ENCODE results near the gene GLOD5. TPM values are rescaled to one million over a fixed set of nuclear protein-coding genes. Genes with fewer than 3 reads are reported as not detected.
"Not testable (repeated sequence)": the region's sequence is repeated elsewhere in the genome, so short reads cannot be mapped to it uniquely, and the experiment has no call there.

GLOD5 gene
- total RNA-seq, 6 experiments from 2014 or later, result not detected

GRCh38 chrX:48814722-48815121, 53.2 kb downstream of the GLOD5 start:
- peaks cover 2% of the 10 kb centered on the region; the same call in 1 of the 2 replicates for H3K36me3 Mint-ChIP-seq (ENCODE audit: low read depth)

GRCh38 chrX:48815266-48815665, 53.7 kb downstream of the GLOD5 start:
- DNase-seq, result no peak
- Mint-ChIP-seq H3K9me3 (no peaks in the 10 kb centered on the region), H3K27ac (no peak overlapping the region), H3K36me3 (ENCODE audit: low read depth) (peaks cover 5% of the 10 kb centered on the region; the same call in 1 of the 2 replicates), H3K4me1 (ENCODE audit: low read depth) (no peaks in the 10 kb centered on the region), H3K4me3 (no peak overlapping the region), H3K27me3 (ENCODE audit: insufficient read depth) (no peaks in the 10 kb centered on the region)
- no peak for TF ChIP-seq CTCF (IDR thresholded peaks at IDR 0.05)

More at GRCh38 chrX:48814722-48815121, 53.2 kb downstream of the GLOD5 start:
- no peak for DNase-seq
- no peak for TF ChIP-seq CTCF (IDR thresholded peaks at IDR 0.05)
- Mint-ChIP-seq H3K27ac (no peak overlapping the region), H3K4me1 (ENCODE audit: low read depth) (no peaks in the 10 kb centered on the region), H3K9me3 (no peaks in the 10 kb centered on the region), H3K27me3 (ENCODE audit: insufficient read depth) (no peaks in the 10 kb centered on the region), H3K4me3 (no peak overlapping the region)

DNA sequence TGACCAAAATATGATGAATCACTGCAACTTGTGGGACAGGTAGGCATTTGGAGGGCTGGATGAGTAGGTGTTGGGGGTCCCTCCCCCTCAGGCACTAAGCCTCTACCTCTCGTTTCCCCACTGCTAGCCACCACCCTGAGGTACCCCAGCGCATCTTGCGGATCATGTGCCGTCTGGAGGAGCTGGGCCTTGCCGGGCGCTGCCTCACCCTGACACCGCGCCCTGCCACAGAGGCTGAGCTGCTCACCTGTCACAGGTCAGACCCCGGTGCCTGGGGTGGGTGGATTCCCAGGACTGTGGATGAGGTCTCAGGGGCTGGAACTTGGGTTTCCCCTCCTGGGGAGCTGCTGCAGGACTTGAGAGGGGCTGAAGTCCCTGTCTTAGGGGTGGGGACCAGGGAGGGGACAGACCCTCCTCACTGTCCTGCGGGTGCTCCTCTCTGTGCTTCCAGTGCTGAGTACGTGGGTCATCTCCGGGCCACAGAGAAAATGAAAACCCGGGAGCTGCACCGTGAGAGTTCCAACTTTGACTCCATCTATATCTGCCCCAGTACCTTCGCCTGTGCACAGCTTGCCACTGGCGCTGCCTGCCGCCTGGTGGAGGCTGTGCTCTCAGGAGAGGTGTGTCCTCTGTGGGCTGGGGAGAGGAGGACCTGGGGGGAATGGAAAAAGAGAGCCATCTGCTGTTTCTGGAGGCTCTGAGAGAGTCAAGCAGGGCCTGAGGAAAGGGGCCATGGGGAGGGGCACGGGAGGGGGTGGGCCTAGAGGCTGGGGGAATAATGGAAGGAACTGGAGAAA, 54.7 kb downstream of the GLOD5 start:
- H3K9me3 Mint-ChIP-seq, result no peaks in the 10 kb centered on the region
- no peak overlapping the region for H3K4me3 Mint-ChIP-seq
- DNase-seq, result no peak
- H3K4me1 Mint-ChIP-seq (ENCODE audit: low read depth), result no peaks in the 10 kb centered on the region
- H3K27ac Mint-ChIP-seq, result no peak overlapping the region
- peaks cover 5% of the 10 kb centered on the region; the same call in 1 of the 2 replicates for H3K36me3 Mint-ChIP-seq (ENCODE audit: low read depth)
- no peak for TF ChIP-seq CTCF (IDR thresholded peaks at IDR 0.05)
- H3K27me3 Mint-ChIP-seq (ENCODE audit: insufficient read depth), result no peaks in the 10 kb centered on the region

GRCh38 chrX:48818098-48818497, 56.6 kb downstream of the GLOD5 start:
- H3K4me1 Mint-ChIP-seq (ENCODE audit: low read depth), result no peaks in the 10 kb centered on the region

DNA sequence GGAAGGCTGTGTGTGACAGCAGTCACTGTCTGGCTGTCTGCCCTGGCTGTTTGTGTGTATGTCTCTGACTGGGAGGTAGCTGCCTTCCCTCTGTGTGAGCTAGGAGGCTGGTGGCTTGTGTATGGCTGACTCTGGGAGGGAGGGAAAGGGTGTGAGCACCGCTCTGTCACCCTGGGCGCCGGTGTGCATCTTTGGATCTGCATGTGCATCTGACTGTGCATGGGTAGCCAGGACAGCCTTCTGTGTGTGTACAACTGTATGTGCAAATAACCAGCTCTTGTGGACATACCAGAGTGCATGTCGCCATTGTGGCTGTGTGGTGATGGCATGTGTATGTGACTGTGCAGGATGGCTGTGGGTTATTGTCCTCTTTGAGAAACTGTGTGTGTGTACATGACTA, 57.3 kb downstream of the GLOD5 start:
- TF ChIP-seq CTCF (IDR thresholded peaks at IDR 0.05), result no peak
- no peaks in the 10 kb centered on the region for H3K4me1 Mint-ChIP-seq (ENCODE audit: low read depth)
- no peak overlapping the region for H3K27ac Mint-ChIP-seq
- peaks cover 5% of the 10 kb centered on the region; the same call in 1 of the 2 replicates for H3K36me3 Mint-ChIP-seq (ENCODE audit: low read depth)
- H3K27me3 Mint-ChIP-seq (ENCODE audit: insufficient read depth), result no peaks in the 10 kb centered on the region
- DNase-seq, result no peak
- no peak overlapping the region for H3K4me3 Mint-ChIP-seq
- H3K9me3 Mint-ChIP-seq, result no peaks in the 10 kb centered on the region

More at GRCh38 chrX:48818098-48818497, 56.6 kb downstream of the GLOD5 start:
- H3K4me3 Mint-ChIP-seq, result no peak overlapping the region
- no peaks in the 10 kb centered on the region for H3K9me3 Mint-ChIP-seq
- no peak for DNase-seq
- peaks cover 5% of the 10 kb centered on the region; the same call in 1 of the 2 replicates for H3K36me3 Mint-ChIP-seq (ENCODE audit: low read depth)
- H3K27ac Mint-ChIP-seq, result no peak overlapping the region
- no peaks in the 10 kb centered on the region for H3K27me3 Mint-ChIP-seq (ENCODE audit: insufficient read depth)
- no peak for TF ChIP-seq CTCF (IDR thresholded peaks at IDR 0.05)

GRCh38 chrX:48819394-48819793, 57.8 kb downstream of the GLOD5 start:
- H3K27me3 Mint-ChIP-seq (ENCODE audit: insufficient read depth); H3K9me3 Mint-ChIP-seq; H3K4me1 Mint-ChIP-seq (ENCODE audit: low read depth); DNase-seq; H3K36me3 Mint-ChIP-seq (ENCODE audit: low read depth); H3K27ac Mint-ChIP-seq; H3K4me3 Mint-ChIP-seq: not testable (repeated sequence)
